Upper lobe of left lung (tissue), 6 donors: ENCODE data around the gene FBXL13. TPM values are rescaled to one million over a fixed set of nuclear protein-coding genes. Genes with fewer than 3 reads are reported as not detected.
"Not testable (repeated sequence)": the region's sequence is repeated elsewhere in the genome, so short reads cannot be mapped to it uniquely, and the experiment has no call there.

Experiments used
- ATAC-seq, 2 donors: fragments of 200-7000 bp; cut with Tn5 transposase; one replicate each; pipeline ENCODE4 v1.9.1; 2022; ENCODE audit warnings: mild to moderate bottlenecking in 2 of 2, moderate library complexity in 2 of 2; ENCODE audit not compliant: low FRiP score in 2 of 2
- DNase-seq, 2 donors: peaks; one replicate each; pipeline ENCODE4 v3.0.0-alpha.2; 2019 to 2020
- H3K27ac ChIP-seq, 4 donors: fragments of 200-600 bp; sonication (generic); one replicate each; pipeline ENCODE4 v1.5.1; 2016 to 2019
- H3K27me3 ChIP-seq, 4 donors: fragments of 200-600 bp; sonication (generic); one replicate each; pipeline ENCODE4 v1.5.1; 2017 to 2019
- H3K36me3 ChIP-seq, 4 donors: fragments of 200-600 bp; sonication (generic); one replicate each; pipeline ENCODE4 v1.5.1; 2016 to 2019
- H3K4me1 ChIP-seq, 4 donors: fragments of 200-600 bp; sonication (generic); one replicate each; pipeline ENCODE4 v1.5.1; 2018 to 2019
- H3K4me3 ChIP-seq, 4 donors: fragments of 200-600 bp; sonication (generic); one replicate each; pipeline ENCODE4 v1.5.1; 2017 to 2019; ENCODE audit warnings: mild to moderate bottlenecking in 2 of 4, moderate library complexity in 1 of 4
- H3K9me3 ChIP-seq, 4 donors: fragments of 200-600 bp; sonication (generic); one replicate each; pipeline ENCODE4 v1.5.1; 2018 to 2019
- CTCF ChIP-seq, 6 experiments: fragments of 450-650 bp in 4 of 6; fragments of 200-600 bp in 2 of 6; sonication (generic) in 2 of 6; IDR thresholded peaks; one replicate each; pipeline ENCODE4 v1.5.1; 2016 to 2019; ENCODE audit warnings: antibody characterized with exemption in 6 of 6
- EP300 ChIP-seq, 4 donors: sonication (generic); formaldehyde crosslinking; IDR thresholded peaks; one replicate each; pipeline ENCODE4 v1.5.1; 2017; ENCODE audit warnings: antibody characterized with exemption in 4 of 4, control low read depth in 2 of 4
- POLR2A ChIP-seq, 4 donors: fragments of 450-650 bp; IDR thresholded peaks; one replicate each; pipeline ENCODE4 v1.5.1; 2016 to 2017; ENCODE audit warnings: antibody characterized with exemption in 4 of 4, mild to moderate bottlenecking in 2 of 4
- POLR2AphosphoS5 ChIP-seq, 2 donors: sonication (generic); formaldehyde crosslinking; IDR thresholded peaks; one replicate each; pipeline ENCODE4 v1.5.1; 2017; ENCODE audit warnings: antibody characterized with exemption in 2 of 2
- WGBS, 2 donors: methylation state at CpG; one replicate each; pipeline ENCODE4 v1.1.5; 2017 to 2018; 5-methylcytosine and 5-hydroxymethylcytosine counted together
- total RNA-seq, 6 donors: library from RNA; depleted of rRNA in 4 of 6; stranded (reverse); fragments of >200 nt in 4 of 6; gene quantifications; one replicate each; pipeline versions ENCODE4 v1.1.0 to v1.2.1, GENCODE V29; 2016 to 2021
- donor health status: DM: no; HTN: no; CAD: no; lungs with moderate emphysema.
- donor health status: DM: no; HTN: yes; CAD: no; lungs with severe emphysema.

The FBXL13 gene
- total RNA-seq, 6 donors from 2014 or later: 1.6 to 11.6 (median 2.9) TPM

GRCh38 chr7:102843850-102844249 lies 230.7 kb downstream of the FBXL13 start:
- TF ChIP-seq POLR2AphosphoS5 (IDR thresholded peaks at IDR 0.05) (no peak), CTCF (IDR thresholded peaks at IDR 0.05) (no peak), POLR2A (IDR thresholded peaks at IDR 0.05) (no peak), EP300 (IDR thresholded peaks at IDR 0.05) (no peak)
- DNase-seq (no peak), ATAC-seq (no peak)
- Histone ChIP-seq H3K36me3 (no peaks in the 10 kb centered on the region), H3K27ac (no peak overlapping the region), H3K27me3 (no peaks in the 10 kb centered on the region), H3K4me1 (no peaks in the 10 kb centered on the region), H3K4me3 (no peak overlapping the region), H3K9me3 (no peaks in the 10 kb centered on the region)
- 92 to 97% methylated on average over 3 of the region's 3 CpGs for WGBS, 2 donors

- Histone ChIP-seq H3K4me3 (no peak overlapping the region), H3K27ac (no peak overlapping the region), H3K4me1 (no peaks in the 10 kb centered on the region), H3K27me3 (no peaks in the 10 kb centered on the region), H3K9me3 (no peaks in the 10 kb centered on the region), H3K36me3 (no peaks in the 10 kb centered on the region)
- no peak for DNase-seq
- TF ChIP-seq POLR2AphosphoS5 (IDR thresholded peaks at IDR 0.05) (no peak), EP300 (IDR thresholded peaks at IDR 0.05) (no peak)
- ATAC-seq: peak in 1 of 2 donors; percentile 64
Observed at GRCh38 chr7:102842284-102842683, 232.3 kb downstream of the FBXL13 start.

GRCh38 chr7:102841290-102841689 lies 233.3 kb downstream of the FBXL13 start:
- TF ChIP-seq CTCF (IDR thresholded peaks at IDR 0.05) (no peak), POLR2AphosphoS5 (IDR thresholded peaks at IDR 0.05) (no peak), POLR2A (IDR thresholded peaks at IDR 0.05) (no peak), EP300 (IDR thresholded peaks at IDR 0.05) (no peak)
- no peak for ATAC-seq
- no peaks in the 10 kb centered on the region for H3K36me3 ChIP-seq
- H3K4me3 ChIP-seq: no peak overlapping the region
- 73 to 81% methylated on average over 2 of the region's 2 CpGs for WGBS, 2 donors
- H3K27me3 ChIP-seq: no peaks in the 10 kb centered on the region
- no peaks in the 10 kb centered on the region for H3K9me3 ChIP-seq
- no peaks in the 10 kb centered on the region for H3K4me1 ChIP-seq
- no peak for DNase-seq
- no peak overlapping the region for H3K27ac ChIP-seq

- Histone ChIP-seq H3K36me3 (no peaks in the 10 kb centered on the region), H3K4me3 (no peak overlapping the region), H3K4me1 (no peaks in the 10 kb centered on the region), H3K9me3 (no peaks in the 10 kb centered on the region), H3K27me3 (no peaks in the 10 kb centered on the region), H3K27ac (no peak overlapping the region)
- 91 to 94% methylated on average over 3 of the region's 3 CpGs for WGBS, 2 donors
- TF ChIP-seq POLR2A (IDR thresholded peaks at IDR 0.05): no peak
- TF ChIP-seq CTCF (IDR thresholded peaks at IDR 0.05): no peak
- no peak for TF ChIP-seq EP300 (IDR thresholded peaks at IDR 0.05)
- no peak for TF ChIP-seq POLR2AphosphoS5 (IDR thresholded peaks at IDR 0.05)
- no peak for ATAC-seq
- DNase-seq: no peak
Observed at GRCh38 chr7:102840404-102840803, 234.2 kb downstream of the FBXL13 start.

- not testable (repeated sequence) for DNase-seq, ATAC-seq, H3K4me3 ChIP-seq, H3K27me3 ChIP-seq, H3K36me3 ChIP-seq, H3K9me3 ChIP-seq, H3K4me1 ChIP-seq, H3K27ac ChIP-seq
- WGBS, 2 donors: 86 to 92% methylated on average over 10 of the region's 10 CpGs
Observed at GRCh38 chr7:102838572-102839101, 236.0 kb downstream of the FBXL13 start.

GRCh38 chr7:102837802-102838201 lies 236.8 kb downstream of the FBXL13 start:
- TF ChIP-seq EP300 (IDR thresholded peaks at IDR 0.05): no peak
- TF ChIP-seq POLR2A (IDR thresholded peaks at IDR 0.05): no peak
- H3K36me3 ChIP-seq: no peaks in the 10 kb centered on the region
- no peaks in the 10 kb centered on the region for H3K9me3 ChIP-seq
- H3K27me3 ChIP-seq: no peaks in the 10 kb centered on the region
- DNase-seq (no peak), ATAC-seq (no peak)
- H3K4me1 ChIP-seq: no peaks in the 10 kb centered on the region
- no peak overlapping the region for H3K4me3 ChIP-seq
- WGBS, 2 donors: 81 to 88% methylated on average over 3 of the region's 3 CpGs
- H3K27ac ChIP-seq: no peak overlapping the region
